ENCODE results near the gene SPTBN1. TPM values are rescaled to one million over a fixed set of nuclear protein-coding genes. Genes with fewer than 3 reads are reported as not detected.

Gene SPTBN1
- total and polyA plus RNA-seq, 2 of the 13 experiments (the other 11 are each of a cell fraction or from before 2014, with no cell fraction given), result 123 to 299 TPM

DNA sequence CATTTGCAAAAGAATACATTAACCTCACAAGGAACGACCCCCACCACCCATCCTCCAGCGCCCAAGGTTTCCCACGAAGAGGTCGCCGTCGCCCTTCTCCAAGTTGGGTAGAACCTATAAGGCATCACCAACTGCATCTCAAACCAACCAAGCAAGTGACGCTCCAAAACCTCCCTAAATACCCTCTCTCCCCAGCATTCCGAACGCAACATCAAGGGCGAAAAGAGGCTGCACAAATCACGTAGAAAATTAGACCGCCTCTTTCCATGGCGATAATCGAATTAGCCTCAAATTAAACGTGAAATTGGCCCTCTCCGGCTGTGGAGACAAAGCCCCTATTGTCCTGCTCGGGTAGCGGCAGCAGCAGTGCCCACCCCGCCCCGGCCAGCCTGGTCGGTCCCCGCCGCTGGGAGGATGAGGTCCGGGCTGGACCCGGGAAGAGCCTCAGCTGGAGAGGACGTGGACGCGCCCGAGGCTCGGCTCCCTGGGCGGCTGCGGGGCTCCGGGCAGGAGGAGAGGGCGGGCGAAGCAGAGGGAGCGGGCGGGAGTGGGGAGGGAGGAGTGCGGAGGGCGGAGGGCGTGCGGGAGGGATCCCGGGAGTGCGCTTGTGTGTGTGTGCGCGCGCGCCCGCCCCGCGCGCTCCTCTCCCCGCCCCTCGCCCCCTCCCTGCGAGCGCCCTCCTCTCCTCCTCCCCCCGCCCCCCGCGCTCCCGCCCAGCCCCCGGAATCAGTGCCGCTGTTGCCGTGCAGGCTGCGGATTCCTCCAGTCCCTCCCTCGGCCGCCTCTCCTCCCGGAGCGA lies at the start of gene SPTBN1 (continued):
- TF ChIP-seq RFX5 (IDR thresholded peaks at IDR 0.05; ENCODE audit: low read depth, low read length), result peak; percentile 70; the same call in 1 of the 2 replicates
- peak; percentile 49; the same call in 1 of the 2 replicates for TF ChIP-seq ZNF431 (CRISPR knock-in tag; IDR thresholded peaks at IDR 0.05; ENCODE audit: borderline replicate concordance, low read depth)
- no peak for TF ChIP-seq KAT2B (IDR thresholded peaks at IDR 0.05; ENCODE audit: borderline replicate concordance, low read depth, low read length)
- TF ChIP-seq THAP11 (CRISPR knock-in tag; IDR thresholded peaks at IDR 0.05), result peak; percentile 71
- TF ChIP-seq ZNF260 (CRISPR knock-in tag; IDR thresholded peaks at IDR 0.05; ENCODE audit: borderline replicate concordance, low read depth), result no peak
- TF ChIP-seq CAMTA2 (CRISPR knock-in tag; IDR thresholded peaks at IDR 0.05; ENCODE audit: borderline replicate concordance), result no peak
- TF ChIP-seq ZNF572 (CRISPR knock-in tag; IDR thresholded peaks at IDR 0.05), result 0 out of 2 replicates have a peak, but pooled peaks have one; percentile 65
- TF ChIP-seq ATM (IDR thresholded peaks at IDR 0.05; ENCODE audit: borderline replicate concordance), result no peak
- TF ChIP-seq HOXA3 (CRISPR knock-in tag; IDR thresholded peaks at IDR 0.05), result peak; percentile 57; the same call in 1 of the 2 replicates
- 0 out of 2 replicates have a peak, but pooled peaks have one; percentile 80 for TF ChIP-seq ZNF33B (CRISPR knock-in tag; IDR thresholded peaks at IDR 0.05)
- TF ChIP-seq NFIC (IDR thresholded peaks at IDR 0.05; ENCODE audit: low read length), result no peak
- no peak for TF ChIP-seq ZNF660 (CRISPR knock-in tag; IDR thresholded peaks at IDR 0.05; ENCODE audit: borderline replicate concordance, low read depth)
- peak; percentile 68; the same call in 1 of the 2 replicates for TF ChIP-seq ZC3H13 (CRISPR knock-in tag; IDR thresholded peaks at IDR 0.05)
- TF ChIP-seq HNF1A (IDR thresholded peaks at IDR 0.05; ENCODE audit: low read depth), result no peak
- no peak; the same call in 1 of the 2 replicates for TF ChIP-seq HNF1A (CRISPR knock-in tag; IDR thresholded peaks at IDR 0.05; ENCODE audit: borderline replicate concordance)
- no peak for TF ChIP-seq SNRNP70 (IDR thresholded peaks at IDR 0.05; ENCODE audit: low read depth, low read length)
- TF ChIP-seq, protein P1, sequence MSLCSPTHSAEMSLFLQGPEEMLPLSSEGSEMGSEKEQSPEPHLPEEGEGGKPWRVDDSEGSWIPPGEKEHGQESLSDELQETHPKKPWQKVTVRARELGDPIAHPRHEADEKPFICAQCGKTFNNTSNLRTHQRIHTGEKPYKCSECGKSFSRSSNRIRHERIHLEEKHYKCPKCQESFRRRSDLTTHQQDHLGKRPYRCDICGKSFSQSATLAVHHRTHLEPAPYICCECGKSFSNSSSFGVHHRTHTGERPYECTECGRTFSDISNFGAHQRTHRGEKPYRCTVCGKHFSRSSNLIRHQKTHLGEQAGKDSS (CRISPR knock-in tag; IDR thresholded peaks at IDR 0.05; ENCODE audit: borderline replicate concordance, low read depth), result peak; percentile 47; the same call in 1 of the 2 replicates
- TF ChIP-seq, protein P2, sequence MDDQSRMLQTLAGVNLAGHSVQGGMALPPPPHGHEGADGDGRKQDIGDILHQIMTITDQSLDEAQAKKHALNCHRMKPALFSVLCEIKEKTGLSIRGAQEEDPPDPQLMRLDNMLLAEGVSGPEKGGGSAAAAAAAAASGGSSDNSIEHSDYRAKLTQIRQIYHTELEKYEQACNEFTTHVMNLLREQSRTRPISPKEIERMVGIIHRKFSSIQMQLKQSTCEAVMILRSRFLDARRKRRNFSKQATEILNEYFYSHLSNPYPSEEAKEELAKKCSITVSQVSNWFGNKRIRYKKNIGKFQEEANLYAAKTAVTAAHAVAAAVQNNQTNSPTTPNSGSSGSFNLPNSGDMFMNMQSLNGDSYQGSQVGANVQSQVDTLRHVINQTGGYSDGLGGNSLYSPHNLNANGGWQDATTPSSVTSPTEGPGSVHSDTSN (CRISPR knock-in tag; IDR thresholded peaks at IDR 0.05; ENCODE audit: borderline replicate concordance), result no peak
- no peak; the same call in 1 of the 2 replicates for TF ChIP-seq NFYC (CRISPR knock-in tag; IDR thresholded peaks at IDR 0.05)
- TF ChIP-seq HDAC1 (CRISPR knock-in tag; IDR thresholded peaks at IDR 0.05), result peak; percentile 81
- TF ChIP-seq NFATC3 (CRISPR knock-in tag; IDR thresholded peaks at IDR 0.05), result 0 out of 2 replicates have a peak, but pooled peaks have one; percentile 59
- TF ChIP-seq CERS6 (CRISPR knock-in tag; IDR thresholded peaks at IDR 0.05), result no peak
- TF ChIP-seq SMAD3 (CRISPR knock-in tag; IDR thresholded peaks at IDR 0.05), result 0 out of 2 replicates have a peak, but pooled peaks have one; percentile 65
